ENCODE measurements around the gene MYOT. TPM values are rescaled to one million over a fixed set of nuclear protein-coding genes. Genes with fewer than 3 reads are reported as not detected.

MYOT gene
- polyA plus RNA-seq, 4 donors, result 1.4 to 1.7 (median 1.6) TPM

- no peak for DNase-seq (ENCODE audit: low read depth in 4 of 4, low spot score in 3 of 4)
Measured at GRCh38 chr5:137896560-137896959, 28.9 kb downstream of the MYOT start.

- no peak for DNase-seq (ENCODE audit: low read depth in 4 of 4, low spot score in 3 of 4)
Measured at GRCh38 chr5:137899493-137899892, 31.8 kb downstream of the MYOT start.

DNA sequence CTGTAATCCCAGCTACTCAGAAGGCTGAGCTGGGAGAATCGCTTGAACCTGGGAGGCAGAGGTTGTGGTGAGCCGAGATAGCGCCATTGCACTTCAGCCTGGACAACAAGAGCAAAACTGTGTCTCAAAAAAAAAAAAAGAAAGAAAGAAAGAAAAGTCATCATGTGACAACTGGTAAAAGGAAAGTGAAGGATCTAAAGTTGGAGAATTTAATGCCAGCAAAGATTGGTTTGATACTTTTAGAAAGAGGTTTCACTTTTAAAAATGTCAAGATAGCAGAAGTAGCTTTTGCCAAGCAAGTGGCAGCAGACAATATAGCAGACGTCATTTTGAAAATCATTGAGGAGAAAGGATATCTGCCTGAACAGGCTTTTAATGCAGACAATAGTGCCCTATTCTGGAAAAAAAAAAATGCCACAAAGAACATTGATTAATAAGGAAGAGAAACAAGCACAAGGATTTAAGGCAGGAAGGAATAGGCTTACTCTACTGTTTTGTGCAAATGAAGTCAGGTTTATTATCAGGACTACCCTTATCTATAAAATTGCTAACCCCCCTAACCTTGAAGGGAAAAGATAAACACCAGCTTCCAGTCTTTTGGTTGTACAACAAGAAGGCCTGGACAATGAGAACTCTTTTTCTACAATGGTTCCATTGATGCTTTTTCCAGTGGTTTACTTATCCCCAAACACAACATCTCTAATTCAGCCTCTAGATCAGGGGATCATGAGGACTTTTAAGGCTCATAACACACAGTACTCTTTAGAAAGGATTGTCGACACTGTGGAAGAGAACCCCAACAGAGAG lies 33.6 kb downstream of the MYOT start:
- no peak for DNase-seq (ENCODE audit: low read depth in 4 of 4, low spot score in 3 of 4)

DNA sequence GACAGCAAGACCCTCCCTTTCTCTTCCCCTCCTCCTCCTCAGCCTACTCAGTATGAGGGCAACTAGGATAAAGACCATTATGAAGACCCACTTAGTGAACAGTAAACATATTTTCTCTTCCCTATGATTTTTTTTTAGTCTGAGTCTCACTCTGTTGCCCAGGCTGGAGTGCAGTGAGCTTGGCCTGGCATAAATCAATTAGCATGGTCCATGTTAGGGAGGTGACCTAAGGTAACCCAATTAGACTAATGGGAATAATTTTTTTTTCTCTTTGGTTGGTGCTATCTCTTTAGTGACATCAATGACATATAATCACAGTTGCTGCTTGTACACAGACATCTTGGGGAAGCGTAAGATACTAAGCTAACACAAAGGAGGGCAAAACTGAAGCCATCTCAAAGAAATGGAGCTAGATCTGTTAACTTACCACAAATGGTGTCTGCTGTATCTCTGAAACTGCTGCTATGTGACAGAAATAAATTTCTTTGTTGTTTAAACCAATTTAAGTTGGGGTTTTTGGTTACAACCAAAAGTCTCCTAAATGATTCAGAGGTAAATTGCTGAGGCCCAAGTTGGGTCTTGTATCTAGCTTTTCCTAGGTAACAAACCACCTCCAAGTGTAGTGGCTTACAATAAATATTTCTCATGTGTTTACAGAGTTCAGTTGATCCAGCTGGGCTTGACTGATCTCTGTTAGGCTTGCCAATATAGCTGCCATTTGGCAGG lies 34.9 kb downstream of the MYOT start:
- no peak for DNase-seq (ENCODE audit: low read depth in 4 of 4, low spot score in 3 of 4)

DNA sequence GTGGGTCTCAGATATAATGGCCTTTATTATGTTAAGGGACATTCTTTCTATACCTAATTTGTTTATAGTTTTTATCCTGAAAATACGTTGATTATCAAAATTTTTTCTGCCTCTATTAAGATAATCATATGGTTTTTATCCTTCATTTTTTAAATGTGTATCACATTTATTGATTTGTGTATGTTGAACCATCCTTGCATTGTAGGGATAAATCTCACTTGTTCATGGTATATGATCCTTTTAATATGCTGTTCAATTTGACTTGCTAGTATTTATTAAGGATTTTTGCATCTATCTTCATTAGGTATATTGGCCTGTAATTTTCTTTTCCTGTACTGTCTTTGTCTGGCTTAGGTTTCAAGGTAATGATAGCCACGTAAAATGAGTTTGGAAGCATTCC lies 47.1 kb downstream of the MYOT start:
- DNase-seq (ENCODE audit: low read depth in 4 of 4, low spot score in 3 of 4), result no peak

- DNase-seq (ENCODE audit: low read depth in 4 of 4, low spot score in 3 of 4), result no peak
Measured at GRCh38 chr5:137916923-137917322, 49.3 kb downstream of the MYOT start.

- no peak for DNase-seq (ENCODE audit: low read depth in 4 of 4, low spot score in 3 of 4)
Measured at GRCh38 chr5:137921931-137922330, 54.3 kb downstream of the MYOT start.

DNA sequence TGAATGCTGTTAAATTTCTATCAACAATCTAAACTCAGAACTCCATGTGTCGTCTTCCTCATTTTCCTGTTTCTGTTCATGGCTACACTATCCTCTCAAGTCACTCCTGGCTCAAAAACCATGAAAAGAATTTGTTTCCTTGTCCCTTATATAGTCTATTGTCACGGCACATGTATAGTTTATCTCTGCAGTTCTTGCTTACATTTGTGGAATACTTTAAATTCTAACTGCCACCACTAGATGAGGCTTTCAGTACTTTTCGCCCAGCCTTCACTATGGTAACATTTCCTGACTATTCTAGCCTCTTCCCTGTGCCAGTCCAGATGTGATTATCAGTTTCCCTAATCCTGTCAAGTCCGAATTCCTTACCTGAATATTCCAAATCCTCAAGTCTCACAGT lies 56.2 kb downstream of the MYOT start:
- DNase-seq (ENCODE audit: low read depth in 4 of 4, low spot score in 3 of 4), result no peak

DNA sequence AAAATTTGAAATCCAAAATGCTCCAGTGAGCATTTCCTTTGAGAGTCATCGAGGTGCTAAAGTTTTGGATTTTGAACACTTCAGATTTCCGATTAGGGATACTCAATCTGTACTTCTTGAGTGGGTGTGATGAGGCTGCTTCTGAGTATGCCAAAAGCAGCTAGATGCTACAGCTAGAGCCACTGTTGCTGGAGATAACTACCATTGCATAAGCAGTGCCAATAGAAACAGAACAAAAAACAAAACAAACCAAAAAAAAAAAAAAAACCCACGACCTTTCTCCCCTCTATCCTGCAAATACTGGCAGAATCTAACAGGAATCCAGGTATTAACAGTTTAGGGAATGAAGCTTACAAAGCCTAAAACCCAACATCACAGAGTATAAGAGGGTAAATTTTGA lies 65.1 kb downstream of the MYOT start:
- no peak for DNase-seq (ENCODE audit: low read depth in 4 of 4, low spot score in 3 of 4)

- DNase-seq (ENCODE audit: low read depth in 4 of 4, low spot score in 3 of 4), result no peak
Measured at GRCh38 chr5:137933491-137933911, 65.8 kb downstream of the MYOT start.

- no peak for DNase-seq (ENCODE audit: low read depth in 4 of 4, low spot score in 3 of 4)
Measured at GRCh38 chr5:137935190-137935589, 67.5 kb downstream of the MYOT start.

GRCh38 chr5:137935694-137936093 lies 68.0 kb downstream of the MYOT start:
- DNase-seq (ENCODE audit: low read depth in 4 of 4, low spot score in 3 of 4), result no peak

Other genes starting within 250 kb of the MYOT start
- 10 to 100 TPM; 13.5 to 18.8 (median 18.4) TPM for gene KLHL3, start 131.8 kb upstream of the MYOT start, polyA plus RNA-seq (ENCODE audit: insufficient read length in 4 of 4)
- gene HNRNPA0, start 113.5 kb upstream of the MYOT start, polyA plus RNA-seq (ENCODE audit: insufficient read length in 4 of 4), result 10 to 100 TPM; 68.2 to 81.1 (median 77.2) TPM
- under 1 TPM; 0.25 to 0.41 (median 0.31) TPM for gene PKD2L2, start 21.6 kb downstream of the MYOT start, polyA plus RNA-seq (ENCODE audit: insufficient read length in 4 of 4)
- gene FAM13B, start 165.2 kb downstream of the MYOT start, polyA plus RNA-seq (ENCODE audit: insufficient read length in 4 of 4), result 10 to 100 TPM; 48.5 to 60.0 (median 54.2) TPM
- under 1 TPM; 0.11 to 0.17 (median 0.14) TPM for gene WNT8A, start 216.2 kb downstream of the MYOT start, polyA plus RNA-seq (ENCODE audit: insufficient read length in 4 of 4)

Measured in right renal pelvis (tissue), 4 donors.